BJ (cell line): Measurements from ENCODE around the gene POLK. TPM values are rescaled to one million over a fixed set of nuclear protein-coding genes. Genes with fewer than 3 reads are reported as not detected.
"Not testable (repeated sequence)": the region's sequence is repeated elsewhere in the genome, so short reads cannot be mapped to it uniquely, and the experiment has no call there.

Experiments
- CTCF ChIA-PET: fragments of 350-600 bp; formaldehyde crosslinking; extraction: SDS; loops from one replicate; lab custom pipeline; 2021; ENCODE audit warnings: antibody characterized with exemption, inconsistent platforms; lab: Yijun Ruan, JAX
- POLR2A ChIA-PET: fragments of 300-600 bp; sonication (Branson Sonifier 250); formaldehyde crosslinking; extraction: SDS; loops from one replicate; lab custom pipeline; 2021; ENCODE audit warnings: antibody characterized with exemption; lab: Charles Lee
- DNase-seq: peaks from one replicate; pipeline ENCODE4 v3.0.0-alpha.2; 2011; ENCODE audit warnings: low read depth
- H3K27me3 ChIP-seq: 2 replicates; pipeline ENCODE4 v1.6.0; 2011; ENCODE audit warnings: low read length; ENCODE audit not compliant: control insufficient read depth, insufficient read depth
- H3K36me3 ChIP-seq: 2 replicates; pipeline ENCODE4 v1.5.1; 2011; ENCODE audit warnings: low read length; ENCODE audit not compliant: control insufficient read depth, insufficient read depth
- H3K4me3 ChIP-seq: 2 replicates; pipeline ENCODE4 v1.5.1; 2011; ENCODE audit warnings: low read depth, mild to moderate bottlenecking, control low read depth, low read length
- CTCF ChIP-seq: IDR thresholded peaks from 2 replicates; pipeline ENCODE4 v1.5.1; 2011; ENCODE audit warnings: low read depth, mild to moderate bottlenecking, control low read depth, inconsistent platforms, low read length, moderate library complexity; ENCODE audit not compliant: insufficient read depth
- polyA plus RNA-seq: library from polyadenylated mRNA; depleted of rRNA; stranded (reverse); fragments of >200 nt; gene quantifications from 2 replicates; pipeline ENCODE4 v1.2.3, GENCODE V29; 2011

POLK gene
- polyA plus RNA-seq, 1 experiment = 11.8 TPM

GRCh38 chr5:75603371-75603770, 91.7 kb downstream of the POLK start:
- Histone ChIP-seq H3K4me3 (no peak overlapping the region), H3K27me3 (no peaks in the 10 kb centered on the region), H3K36me3 (no peaks in the 10 kb centered on the region; the same call in 1 of the 2 replicates)
- TF ChIP-seq CTCF = no peak
- POLR2A ChIA-PET = no interaction called here
- DNase-seq = peak; percentile 9
- CTCF ChIA-PET = no interaction called here

GRCh38 chr5:75603821-75604220, 92.1 kb downstream of the POLK start:
- no peak for TF ChIP-seq CTCF
- H3K27me3 ChIP-seq = no peaks in the 10 kb centered on the region
- no peaks in the 10 kb centered on the region; the same call in 1 of the 2 replicates for H3K36me3 ChIP-seq
- no peak overlapping the region for H3K4me3 ChIP-seq
- POLR2A ChIA-PET = no interaction called here
- DNase-seq = no peak
- CTCF ChIA-PET = no interaction called here

GRCh38 chr5:75607341-75607740, 95.7 kb downstream of the POLK start:
- CTCF ChIA-PET = interaction anchor here (0.8 kb wide), 1 partner anchor 11 kb away, joined by 3 read pairs; no protein-coding TSS in a partner anchor
- H3K36me3 ChIP-seq, H3K27me3 ChIP-seq, POLR2A ChIA-PET, H3K4me3 ChIP-seq, DNase-seq: not testable (repeated sequence)

- Histone ChIP-seq H3K36me3 (no peaks in the 10 kb centered on the region), H3K27me3 (no peaks in the 10 kb centered on the region), H3K4me3 (no peak overlapping the region)
- ChIA-PET POLR2A (no interaction called here), CTCF (no interaction called here)
- no peak for DNase-seq
- TF ChIP-seq CTCF = no peak
These were observed 97.2 kb downstream of the POLK start for GRCh38 chr5:75608870-75609269.

- POLR2A ChIA-PET = no interaction called here
These were observed 98.5 kb downstream of the POLK start for GRCh38 chr5:75610201-75610600.

GRCh38 chr5:75610859-75611310, 99.2 kb downstream of the POLK start:
- H3K4me3 ChIP-seq = peak overlapping the region; percentile 36
- CTCF ChIA-PET, DNase-seq, POLR2A ChIA-PET, H3K27me3 ChIP-seq, H3K36me3 ChIP-seq: not testable (repeated sequence)

More at GRCh38 chr5:75610201-75610600, 98.5 kb downstream of the POLK start:
- no peak for DNase-seq
- no peaks in the 10 kb centered on the region for H3K27me3 ChIP-seq
- H3K36me3 ChIP-seq = no peaks in the 10 kb centered on the region
- H3K4me3 ChIP-seq = no peak overlapping the region
- CTCF ChIA-PET = no interaction called here
- no peak for TF ChIP-seq CTCF
